ENCODE data around the gene NFKBIE. TPM values are rescaled to one million over a fixed set of nuclear protein-coding genes. Genes with fewer than 3 reads are reported as not detected.

Gene NFKBIE
- total RNA-seq, 2 donors from 2014 or later: 3.8 to 8.7 TPM

DNA sequence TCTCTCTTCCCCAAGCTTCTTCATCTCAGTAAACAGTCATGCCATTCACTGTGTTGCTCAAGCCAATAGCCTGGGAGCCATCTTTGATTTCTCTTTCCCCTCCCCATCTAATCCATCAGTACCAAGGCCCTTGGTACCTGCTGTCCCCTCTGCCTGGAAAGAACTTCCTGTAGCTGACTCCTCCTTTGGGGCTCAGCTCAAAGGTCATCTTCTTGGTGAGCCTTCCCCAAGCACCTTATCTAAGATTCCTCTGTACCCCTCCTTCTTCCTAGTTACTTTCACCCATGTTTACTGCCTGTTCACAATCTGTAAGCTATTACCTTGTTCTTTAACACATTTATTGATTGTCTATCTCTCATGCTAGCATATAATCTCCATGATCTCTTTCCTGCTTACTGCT is 44.3 kb upstream of the NFKBIE start:
- Histone ChIP-seq H3K9me3 (no peaks in the 10 kb centered on the region), H3K27ac (no peak overlapping the region), H3K4me3 (no peak overlapping the region), H3K27me3 (no peaks in the 10 kb centered on the region), H3K36me3 (peaks cover 56% of the 10 kb centered on the region), H3K4me1 (peaks cover 0 to 14% of the 10 kb centered on the region in 2 donors)
- TF ChIP-seq, protein P1, sequence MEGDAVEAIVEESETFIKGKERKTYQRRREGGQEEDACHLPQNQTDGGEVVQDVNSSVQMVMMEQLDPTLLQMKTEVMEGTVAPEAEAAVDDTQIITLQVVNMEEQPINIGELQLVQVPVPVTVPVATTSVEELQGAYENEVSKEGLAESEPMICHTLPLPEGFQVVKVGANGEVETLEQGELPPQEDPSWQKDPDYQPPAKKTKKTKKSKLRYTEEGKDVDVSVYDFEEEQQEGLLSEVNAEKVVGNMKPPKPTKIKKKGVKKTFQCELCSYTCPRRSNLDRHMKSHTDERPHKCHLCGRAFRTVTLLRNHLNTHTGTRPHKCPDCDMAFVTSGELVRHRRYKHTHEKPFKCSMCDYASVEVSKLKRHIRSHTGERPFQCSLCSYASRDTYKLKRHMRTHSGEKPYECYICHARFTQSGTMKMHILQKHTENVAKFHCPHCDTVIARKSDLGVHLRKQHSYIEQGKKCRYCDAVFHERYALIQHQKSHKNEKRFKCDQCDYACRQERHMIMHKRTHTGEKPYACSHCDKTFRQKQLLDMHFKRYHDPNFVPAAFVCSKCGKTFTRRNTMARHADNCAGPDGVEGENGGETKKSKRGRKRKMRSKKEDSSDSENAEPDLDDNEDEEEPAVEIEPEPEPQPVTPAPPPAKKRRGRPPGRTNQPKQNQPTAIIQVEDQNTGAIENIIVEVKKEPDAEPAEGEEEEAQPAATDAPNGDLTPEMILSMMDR (IDR thresholded peaks at IDR 0.05): no peak
- DNase-seq (ENCODE audit: low spot score): no peak

DNA sequence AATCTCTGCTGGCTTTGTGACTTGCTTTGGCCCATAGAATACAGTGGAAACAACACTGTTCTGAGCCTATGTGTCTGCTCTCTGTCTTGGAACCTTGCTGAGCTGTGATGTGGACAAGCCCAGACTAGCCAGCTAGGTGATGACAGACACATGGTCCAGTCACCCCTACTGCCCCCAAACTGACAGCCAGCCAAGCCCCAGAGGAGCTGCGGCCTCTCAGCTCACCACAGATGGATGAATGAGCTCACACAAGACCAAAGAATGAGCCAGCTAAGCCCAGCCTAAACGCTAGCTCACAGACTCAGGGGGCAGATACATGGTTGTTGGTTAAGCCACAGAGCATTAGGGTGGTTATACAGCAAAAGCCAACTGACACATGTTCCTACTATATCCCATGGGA is 43.7 kb upstream of the NFKBIE start:
- peaks cover 61% of the 10 kb centered on the region for H3K36me3 ChIP-seq
- TF ChIP-seq, protein P1 (IDR thresholded peaks at IDR 0.05): no peak
- no peaks in the 10 kb centered on the region for H3K9me3 ChIP-seq
- peaks cover 0 to 14% of the 10 kb centered on the region in 2 donors for H3K4me1 ChIP-seq
- H3K4me3 ChIP-seq: no peak overlapping the region
- no peak overlapping the region for H3K27ac ChIP-seq
- no peaks in the 10 kb centered on the region for H3K27me3 ChIP-seq
- DNase-seq (ENCODE audit: low spot score): no peak

GRCh38 chr6:44307217-44307616 is 41.9 kb upstream of the NFKBIE start:
- peaks cover 80% of the 10 kb centered on the region for H3K36me3 ChIP-seq
- no peak overlapping the region for H3K4me3 ChIP-seq
- H3K27ac ChIP-seq: no peak overlapping the region
- TF ChIP-seq, protein P1 (IDR thresholded peaks at IDR 0.05): no peak
- peaks cover 0 to 9% of the 10 kb centered on the region in 2 donors for H3K4me1 ChIP-seq
- H3K9me3 ChIP-seq: no peaks in the 10 kb centered on the region
- no peaks in the 10 kb centered on the region for H3K27me3 ChIP-seq
- DNase-seq (ENCODE audit: low spot score): no peak

DNA sequence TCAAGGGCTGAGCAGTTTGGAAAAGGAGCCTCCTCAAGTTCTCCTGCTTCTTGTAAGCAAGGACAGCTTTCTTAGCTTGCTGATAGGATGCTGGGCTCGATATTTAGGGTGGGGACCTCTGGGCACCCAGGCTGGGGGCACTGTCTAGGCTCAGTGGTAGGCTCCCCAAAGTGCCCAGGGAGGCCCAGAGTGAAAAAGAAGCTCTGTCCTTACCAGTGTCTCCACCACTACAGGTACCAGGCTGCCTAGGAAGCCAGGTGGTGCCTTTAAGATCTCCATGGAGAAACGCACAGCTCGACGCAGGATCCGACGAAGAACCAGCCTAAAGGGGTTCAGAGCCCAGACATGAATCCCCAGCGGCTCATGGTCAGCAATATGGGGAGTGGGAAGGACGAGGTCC is 41.4 kb upstream of the NFKBIE start:
- DNase-seq (ENCODE audit: low spot score): no peak
- peaks cover 0 to 4% of the 10 kb centered on the region in 2 donors for H3K4me1 ChIP-seq
- no peaks in the 10 kb centered on the region for H3K27me3 ChIP-seq
- no peaks in the 10 kb centered on the region for H3K9me3 ChIP-seq
- TF ChIP-seq, protein P1 (IDR thresholded peaks at IDR 0.05): no peak
- H3K27ac ChIP-seq: no peak overlapping the region
- H3K36me3 ChIP-seq: peaks cover 85% of the 10 kb centered on the region
- H3K4me3 ChIP-seq: no peak overlapping the region

DNA sequence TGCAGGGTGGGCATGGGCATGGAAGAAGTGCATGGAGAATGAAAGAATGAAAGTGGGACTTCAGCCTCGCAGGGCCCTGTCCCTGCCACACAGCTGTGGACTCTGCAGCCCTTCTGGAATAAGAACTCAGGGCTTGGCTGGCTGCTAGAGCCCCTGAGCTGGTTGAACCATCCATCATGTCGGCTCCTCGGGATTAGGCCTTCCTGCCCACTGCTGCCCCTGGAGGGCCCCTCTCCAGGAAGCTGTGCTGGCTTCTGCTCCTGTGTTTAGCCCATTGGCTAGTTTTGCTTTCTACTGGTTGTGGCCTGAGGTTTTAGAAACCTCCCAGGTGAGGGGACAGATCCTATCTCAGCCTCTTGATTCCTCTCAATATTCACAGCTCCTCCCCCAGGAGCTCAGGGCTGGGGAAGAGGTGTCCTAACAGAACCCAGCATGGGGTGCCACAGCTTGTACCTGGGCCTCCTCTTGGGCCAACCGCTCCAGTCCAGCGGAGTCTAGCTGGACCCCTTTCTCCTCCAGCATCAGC is 39.9 kb upstream of the NFKBIE start:
- TF ChIP-seq, protein P1 (IDR thresholded peaks at IDR 0.05): no peak
- no peaks in the 10 kb centered on the region for H3K27me3 ChIP-seq
- H3K4me1 ChIP-seq: no peaks in the 10 kb centered on the region
- H3K27ac ChIP-seq: no peak overlapping the region
- H3K9me3 ChIP-seq: no peaks in the 10 kb centered on the region
- peaks cover 85% of the 10 kb centered on the region for H3K36me3 ChIP-seq
- DNase-seq (ENCODE audit: low spot score): no peak
- no peak overlapping the region for H3K4me3 ChIP-seq
